EL (cell line): ENCODE measurements around the gene SST.
"Not testable (repeated sequence)": the region's sequence is repeated elsewhere in the genome, so short reads cannot be mapped to it uniquely, and the experiment has no call there.

ENCODE experiments used
- DNase-seq: peaks from one replicate; pipeline ENCODE4 v3.0.0-alpha.2; 2016

The SST gene

GRCh38 chr3:187681756-187682155, 11.6 kb upstream of the SST start:
- not testable (repeated sequence) for DNase-seq

GRCh38 chr3:187679638-187680396, 9.6 kb upstream of the SST start:
- peak; percentile 76 for DNase-seq

GRCh38 chr3:187678726-187679268, 8.6 kb upstream of the SST start:
- DNase-seq, result peak; percentile 69

- no peak for DNase-seq
Measured at GRCh38 chr3:187677604-187678003, 7.4 kb upstream of the SST start.

GRCh38 chr3:187673012-187673411, 2.8 kb upstream of the SST start:
- peak; percentile 43 for DNase-seq

GRCh38 chr3:187667526-187667925, 2.7 kb downstream of the SST start:
- DNase-seq, result no peak

GRCh38 chr3:187665764-187666402, 4.3 kb downstream of the SST start:
- no peak for DNase-seq

GRCh38 chr3:187665010-187665409, 5.2 kb downstream of the SST start:
- no peak for DNase-seq

- DNase-seq, result no peak
Measured at GRCh38 chr3:187662848-187663409, 7.3 kb downstream of the SST start.

GRCh38 chr3:187661267-187661666, 8.9 kb downstream of the SST start:
- no peak for DNase-seq

- DNase-seq, result no peak
Measured at GRCh38 chr3:187651282-187651681, 18.9 kb downstream of the SST start.

GRCh38 chr3:187648177-187648576, 22.0 kb downstream of the SST start:
- no peak for DNase-seq

GRCh38 chr3:187646906-187647660, 23.1 kb downstream of the SST start:
- DNase-seq, result no peak

- not testable (repeated sequence) for DNase-seq
Measured at GRCh38 chr3:187645379-187645778, 24.8 kb downstream of the SST start.

- no peak for DNase-seq
Measured at GRCh38 chr3:187642861-187643260, 27.3 kb downstream of the SST start.

GRCh38 chr3:187641320-187642016, 28.7 kb downstream of the SST start:
- no peak for DNase-seq

- DNase-seq, result no peak
Measured at GRCh38 chr3:187640569-187641059, 29.6 kb downstream of the SST start.

- no peak for DNase-seq
Measured at GRCh38 chr3:187639927-187640568, 30.1 kb downstream of the SST start.

GRCh38 chr3:187636528-187636927, 33.7 kb downstream of the SST start:
- DNase-seq, result no peak

GRCh38 chr3:187630404-187630803, 39.8 kb downstream of the SST start:
- DNase-seq, result no peak

- peak; percentile 43 for DNase-seq
Measured at GRCh38 chr3:187629711-187630110, 40.5 kb downstream of the SST start.

GRCh38 chr3:187628169-187628568, 42.0 kb downstream of the SST start:
- DNase-seq, result no peak
